HepG2 (cell line): Measurements from ENCODE around the gene HMBS. TPM values are rescaled to one million over a fixed set of nuclear protein-coding genes. Genes with fewer than 3 reads are reported as not detected.

ENCODE experiments used
- ATF3 ChIP-seq: sonication (generic); formaldehyde crosslinking; IDR thresholded peaks from 2 replicates; pipeline ENCODE4 v1.4.0; 2020; ENCODE audit warnings: missing genetic modification reagents
- FOXA3 ChIP-seq: IDR thresholded peaks from 2 replicates; pipeline ENCODE4 v1.6.1; 2016; ENCODE audit warnings: missing genetic modification reagents, missing compliant biosample characterization
- RBAK ChIP-seq: sonication (generic); formaldehyde crosslinking; IDR thresholded peaks from 2 replicates; pipeline ENCODE4 v1.5.1; 2020; ENCODE audit warnings: mild to moderate bottlenecking, missing genetic modification reagents
- REL ChIP-seq: sonication (generic); formaldehyde crosslinking; conservative IDR thresholded peaks from 2 replicates; pipeline ENCODE4 v1.8.0; 2022; ENCODE audit warnings: mild to moderate bottlenecking, missing genetic modification reagents, moderate library complexity
- RFXAP ChIP-seq: sonication (generic); formaldehyde crosslinking; IDR thresholded peaks from 2 replicates; pipeline ENCODE4 v1.4.0; 2020; ENCODE audit warnings: missing genetic modification reagents, borderline replicate concordance
- SNAPC4 ChIP-seq: sonication (generic); formaldehyde crosslinking; IDR thresholded peaks from 2 replicates; pipeline ENCODE4 v1.4.0; 2020; ENCODE audit warnings: mild to moderate bottlenecking, missing genetic modification reagents
- TBL1XR1 ChIP-seq: fragments of 150-350 bp; IDR thresholded peaks from 2 replicates; pipeline ENCODE4 v1.6.1; 2014; ENCODE audit warnings: borderline replicate concordance, low read length; ENCODE audit not compliant: partially characterized antibody
- ZHX2 ChIP-seq, 2 experiments: sonication (generic) in 1 of 2; formaldehyde crosslinking in 1 of 2; IDR thresholded peaks; 2 replicates each; pipeline versions ENCODE4 v1.6.1 to v1.9.0; 2014 to 2022; ENCODE audit warnings: antibody characterized with exemption in 1 of 2, borderline replicate concordance in 1 of 2, inconsistent platforms in 1 of 2, low read depth in 1 of 2, missing genetic modification reagents in 1 of 2
- ZNF318 ChIP-seq: sonication (generic); formaldehyde crosslinking; IDR thresholded peaks from 2 replicates; pipeline ENCODE4 v1.4.0; 2020; ENCODE audit warnings: mild to moderate bottlenecking, missing genetic modification reagents
- polyA plus RNA-seq, 8 experiments: library from polyadenylated mRNA; depleted of rRNA in 3 of 8; stranded (reverse) in 7 of 8; unstranded in 1 of 8; fragments of >200 nt; fragmentation: Illumina TruSeq in 4 of 8; extraction: Trizol in 4 of 8; gene quantifications; 2 replicates each; pipeline versions ENCODE4 v1.2.1 to v1.2.3, GENCODE V29; 2011 to 2016; ENCODE audit warnings: low read depth in 4 of 8, missing spikeins in 1 of 8, mixed read lengths in 1 of 8; ENCODE audit not compliant: insufficient read depth in 1 of 8
- total RNA-seq, 5 experiments: library from RNA; depleted of rRNA; stranded (reverse); fragments of >200 nt; fragmentation: Illumina TruSeq; extraction: Trizol; gene quantifications; 2 replicates each; pipeline ENCODE4 v1.2.3, GENCODE V29; 2016; ENCODE audit warnings: low read depth in 1 of 5

The HMBS gene
- total and polyA plus RNA-seq, 2 of the 13 experiments (the other 11 are each of a cell fraction or from before 2014, with no cell fraction given) = 9.4 to 46.9 TPM

GRCh38 chr11:119130662-119131061, 46.0 kb downstream of the HMBS start (continued):
- TF ChIP-seq REL (CRISPR knock-in tag) (no peak), RFXAP (no peak), ZNF318 (CRISPR knock-in tag) (no peak), FOXA3 (peak; percentile 38; the same call in 1 of the 2 replicates), RBAK (CRISPR knock-in tag) (no peak), TBL1XR1 (no peak), ATF3 (CRISPR knock-in tag) (peak; percentile 52), SNAPC4 (no peak), ZHX2 (IDR thresholded peaks at IDR 0.05; ENCODE audit: low read depth) (peak; percentile 80), ZHX2 (CRISPR knock-in tag; IDR thresholded peaks at IDR 0.05; ENCODE audit: borderline replicate concordance) (no peak)
